ENCODE measurements around the gene EPS8L3.

DNA sequence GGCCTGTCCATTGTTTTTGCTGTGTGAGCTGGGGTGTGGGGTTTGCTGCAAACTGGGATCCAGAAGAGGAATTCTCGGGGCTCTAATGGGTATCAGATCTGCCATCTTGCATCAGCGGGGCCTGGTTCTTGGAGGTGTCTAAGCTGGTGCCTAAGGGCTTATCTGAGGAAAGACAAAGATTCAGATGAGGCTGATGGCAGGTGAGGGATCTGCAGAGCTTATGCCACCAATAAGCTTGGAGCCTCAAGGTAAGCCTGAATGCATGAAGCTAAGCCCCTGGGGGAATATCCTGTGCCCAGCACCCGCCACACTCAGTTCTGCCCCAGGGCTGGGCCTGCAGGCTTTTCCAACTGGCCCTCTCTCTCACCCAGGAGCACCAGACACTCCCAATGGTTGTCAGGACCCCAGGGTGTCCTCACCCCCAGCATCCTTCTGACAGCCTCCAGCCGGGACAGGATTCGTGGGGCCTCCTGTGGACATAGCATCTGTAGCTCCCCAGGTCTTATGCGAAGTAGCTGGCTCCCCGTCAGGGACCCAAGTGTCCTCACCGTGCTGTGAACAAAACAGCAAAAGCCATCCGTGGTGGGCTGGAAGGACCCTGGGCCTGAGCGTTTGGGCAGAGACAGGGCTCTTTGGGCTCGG, 13.4 kb downstream of the EPS8L3 start:
- TF ChIP-seq, protein P1, sequence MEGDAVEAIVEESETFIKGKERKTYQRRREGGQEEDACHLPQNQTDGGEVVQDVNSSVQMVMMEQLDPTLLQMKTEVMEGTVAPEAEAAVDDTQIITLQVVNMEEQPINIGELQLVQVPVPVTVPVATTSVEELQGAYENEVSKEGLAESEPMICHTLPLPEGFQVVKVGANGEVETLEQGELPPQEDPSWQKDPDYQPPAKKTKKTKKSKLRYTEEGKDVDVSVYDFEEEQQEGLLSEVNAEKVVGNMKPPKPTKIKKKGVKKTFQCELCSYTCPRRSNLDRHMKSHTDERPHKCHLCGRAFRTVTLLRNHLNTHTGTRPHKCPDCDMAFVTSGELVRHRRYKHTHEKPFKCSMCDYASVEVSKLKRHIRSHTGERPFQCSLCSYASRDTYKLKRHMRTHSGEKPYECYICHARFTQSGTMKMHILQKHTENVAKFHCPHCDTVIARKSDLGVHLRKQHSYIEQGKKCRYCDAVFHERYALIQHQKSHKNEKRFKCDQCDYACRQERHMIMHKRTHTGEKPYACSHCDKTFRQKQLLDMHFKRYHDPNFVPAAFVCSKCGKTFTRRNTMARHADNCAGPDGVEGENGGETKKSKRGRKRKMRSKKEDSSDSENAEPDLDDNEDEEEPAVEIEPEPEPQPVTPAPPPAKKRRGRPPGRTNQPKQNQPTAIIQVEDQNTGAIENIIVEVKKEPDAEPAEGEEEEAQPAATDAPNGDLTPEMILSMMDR (IDR thresholded peaks at IDR 0.05; ENCODE audit: low read depth, low read length): no peak
- TF ChIP-seq, protein P2, sequence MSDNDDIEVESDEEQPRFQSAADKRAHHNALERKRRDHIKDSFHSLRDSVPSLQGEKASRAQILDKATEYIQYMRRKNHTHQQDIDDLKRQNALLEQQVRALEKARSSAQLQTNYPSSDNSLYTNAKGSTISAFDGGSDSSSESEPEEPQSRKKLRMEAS (IDR thresholded peaks at IDR 0.05; ENCODE audit: low read depth, low read length): no peak
- TF ChIP-seq POLR2A (IDR thresholded peaks at IDR 0.05; ENCODE audit: extremely low read depth, insufficient read length) (no peak), MYC (IDR thresholded peaks at IDR 0.05; ENCODE audit: low read depth, low read length) (no peak)
